ENCODE data around the gene FALEC. TPM values are rescaled to one million over a fixed set of nuclear protein-coding genes. Genes with fewer than 3 reads are reported as not detected.
"Not testable (repeated sequence)": the region's sequence is repeated elsewhere in the genome, so short reads cannot be mapped to it uniquely, and the experiment has no call there.

FALEC gene
- total RNA-seq, 1 donor from 2014 or later: not detected

DNA sequence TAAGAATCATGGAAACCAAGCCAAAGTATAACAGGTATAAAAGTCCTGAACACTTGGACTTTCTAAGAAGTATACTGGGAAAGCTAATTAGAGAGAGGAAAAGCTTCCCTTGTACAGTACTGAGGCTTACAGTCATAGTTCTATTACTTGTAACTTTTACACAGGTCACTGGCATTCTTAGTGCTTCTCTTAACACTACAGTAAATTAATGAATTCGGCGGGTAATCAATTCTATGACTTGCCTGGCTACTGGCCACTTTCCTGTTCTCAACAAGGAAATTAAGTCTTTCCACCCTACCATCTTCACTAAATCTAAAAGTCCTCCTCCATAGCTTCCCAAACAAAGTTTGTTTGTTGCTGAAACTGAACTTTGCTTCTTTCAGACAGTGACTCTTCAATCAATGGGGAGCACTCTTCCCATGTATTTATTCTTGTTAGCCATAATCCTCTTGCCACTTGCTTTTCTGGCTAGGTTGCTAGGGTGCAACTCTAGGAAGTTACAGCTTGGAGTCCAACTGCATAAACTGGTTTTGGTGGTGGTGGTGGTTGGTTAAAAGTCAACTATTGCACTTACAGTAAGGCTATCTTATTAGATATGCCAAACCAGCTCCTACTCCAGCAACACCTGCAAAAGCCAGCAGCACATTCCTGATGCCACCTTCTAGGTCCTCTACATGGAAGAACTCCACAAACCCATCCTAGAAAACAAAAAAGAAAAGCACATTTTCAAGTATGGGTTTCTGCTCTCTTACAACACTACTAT lies 61.4 kb downstream of the FALEC start:
- intact Hi-C loops (cut with DNase I): no loop called here
- ATAC-seq (ENCODE audit: poor library complexity) (no peak), DNase-seq (no peak)

DNA sequence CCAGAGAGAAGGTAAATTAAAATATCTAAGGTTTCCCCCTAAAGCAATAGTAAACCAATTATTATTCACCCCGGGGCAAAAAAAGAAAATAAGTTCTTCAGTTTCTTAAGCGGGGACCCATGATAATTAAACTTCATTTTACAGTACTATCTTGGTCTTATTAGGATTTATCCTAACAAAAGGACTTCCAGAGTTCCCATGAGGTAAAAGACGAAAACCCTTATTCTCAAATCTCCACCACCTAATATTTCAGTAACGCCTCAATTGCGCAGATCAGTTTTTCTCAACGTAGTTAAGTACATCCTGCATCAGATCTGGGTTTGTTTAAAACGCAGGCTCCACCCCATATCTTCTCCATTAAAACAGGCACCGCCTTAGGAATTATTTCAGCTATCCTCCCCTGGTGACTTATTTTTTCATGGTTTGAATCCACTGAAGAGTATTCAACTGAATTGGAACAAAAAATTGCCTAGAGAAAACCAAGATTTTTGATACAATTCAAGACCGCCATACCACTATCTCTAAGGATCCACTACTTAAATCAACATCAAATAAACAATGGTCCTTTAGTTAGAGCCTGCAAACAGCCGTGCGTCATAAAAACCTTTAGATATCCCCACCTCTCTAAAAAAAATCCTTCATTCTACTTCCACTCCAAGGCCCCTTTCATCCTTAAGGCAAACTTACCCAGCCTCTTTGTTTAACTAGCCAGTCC lies 62.2 kb downstream of the FALEC start:
- DNase-seq: no peak
- intact Hi-C loops (cut with DNase I): no loop called here
- no peak for ATAC-seq (ENCODE audit: poor library complexity)

- ATAC-seq (ENCODE audit: poor library complexity): peak; percentile 24
- DNase-seq: peak; percentile 72
- intact Hi-C loops (cut with DNase I): no loop called here
Measured at GRCh38 chr1:150578272-150579109, 62.9 kb downstream of the FALEC start.

DNA sequence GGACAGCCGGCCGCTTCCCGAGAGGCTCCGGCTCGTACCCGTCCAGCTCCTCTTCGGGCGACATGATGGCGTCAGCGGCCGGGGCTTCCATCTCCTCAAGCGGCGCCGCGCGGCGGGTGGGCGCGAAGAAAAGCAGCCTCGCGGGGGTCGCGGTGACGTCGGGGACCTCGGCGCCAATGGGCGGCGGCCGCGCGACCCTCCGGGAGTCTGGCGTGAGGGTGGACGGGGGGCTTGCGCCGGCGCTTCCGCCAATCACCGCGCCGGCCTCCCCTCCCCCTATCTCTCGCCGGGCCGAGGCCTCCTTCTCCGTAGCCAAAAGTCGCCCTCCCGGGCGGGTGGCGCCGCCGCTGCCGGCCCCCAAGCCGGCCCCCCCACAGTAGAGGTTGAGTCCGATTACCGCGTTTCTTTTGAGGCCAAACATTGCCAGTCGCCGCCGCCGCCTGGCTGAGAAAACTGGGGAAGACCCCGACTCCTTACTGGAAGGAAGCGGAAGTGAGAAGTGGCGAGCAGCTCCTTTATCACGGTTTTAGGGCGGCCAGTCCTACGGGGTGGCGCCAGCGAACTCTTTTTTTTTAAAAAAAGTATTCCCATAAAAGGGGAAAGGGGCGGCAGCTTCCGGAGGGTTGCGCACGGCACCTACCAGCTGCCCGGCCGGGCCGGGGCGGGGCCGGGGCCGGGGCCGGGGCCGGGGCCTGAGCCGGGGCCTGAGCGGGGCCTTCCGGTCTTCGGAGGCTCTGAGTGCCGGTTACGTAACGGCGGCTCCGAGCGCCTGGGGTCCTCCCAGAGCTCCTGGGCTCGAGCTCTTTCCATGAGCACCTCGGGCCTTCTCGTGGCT lies 63.8 kb downstream of the FALEC start, which contains the start of gene MCL1:
Gene MCL1 (minus strand): TSS at position 501 of the 835 bp plus-strand sequence. CDS start 80 bp downstream, at position 421.
- DNase-seq: peak; percentile 97
- intact Hi-C loops (cut with DNase I): no loop called here
- ATAC-seq (ENCODE audit: poor library complexity): peak; percentile 91

- DNase-seq: no peak
- peak; percentile 1 for ATAC-seq (ENCODE audit: poor library complexity)
- intact Hi-C loops (cut with DNase I): no loop called here
Measured at GRCh38 chr1:150579945-150580642, 64.5 kb downstream of the FALEC start.

GRCh38 chr1:150580966-150581365 lies 65.4 kb downstream of the FALEC start:
- intact Hi-C loops (cut with DNase I); ATAC-seq (ENCODE audit: poor library complexity); DNase-seq: not testable (repeated sequence)

DNA sequence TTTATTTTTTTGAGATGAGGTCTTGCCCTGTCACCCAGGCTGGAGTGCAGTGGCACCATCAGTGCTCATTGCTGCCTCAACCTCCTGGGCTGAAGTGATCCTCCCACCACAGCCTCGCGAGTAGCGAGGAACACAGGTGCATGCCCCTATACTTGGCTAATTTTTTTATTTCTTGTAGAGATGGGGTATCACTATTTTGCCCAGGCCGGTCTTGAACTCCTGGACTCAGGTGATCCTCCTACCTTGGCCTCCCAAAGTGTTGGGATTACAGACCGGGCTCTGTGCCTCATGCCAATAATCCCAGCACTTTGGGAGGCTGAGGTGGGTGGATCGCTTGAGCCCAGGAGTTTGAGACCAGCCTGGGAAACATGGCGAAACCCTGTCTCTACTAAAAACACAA lies 65.9 kb downstream of the FALEC start:
- intact Hi-C loops (cut with DNase I); DNase-seq: not testable (repeated sequence)

GRCh38 chr1:150581962-150582361 lies 66.4 kb downstream of the FALEC start:
- ATAC-seq (ENCODE audit: poor library complexity); intact Hi-C loops (cut with DNase I); DNase-seq: not testable (repeated sequence)

More for the DNA sequence above, 65.9 kb downstream of the FALEC start:
- not testable (repeated sequence) for ATAC-seq (ENCODE audit: poor library complexity)

- intact Hi-C loops (cut with DNase I): no loop called here
- DNase-seq (no peak), ATAC-seq (ENCODE audit: poor library complexity) (no peak)
Measured at GRCh38 chr1:150582371-150582770, 66.8 kb downstream of the FALEC start.

Small RNA genes within 50 kb of the gene (microRNA-seq; reads per million reads assigned to microRNA genes)
- gene MIR4257 (not detected), gene MIR6878 (not detected)

Other genes with a start within 250 kb of the FALEC start
- gene APH1A, start 246.7 kb upstream of the FALEC start, total RNA-seq: 53.6 TPM
- gene C1orf54, start 243.0 kb upstream of the FALEC start, total RNA-seq: 8.8 TPM
- gene CIART, start 233.2 kb upstream of the FALEC start, total RNA-seq: 11.8 TPM
- gene MRPS21, start 221.9 kb upstream of the FALEC start, total RNA-seq: 71.2 TPM
- 18.0 TPM for gene PRPF3, start 194.2 kb upstream of the FALEC start, total RNA-seq
- gene RPRD2, start 151.6 kb upstream of the FALEC start, total RNA-seq: 20.8 TPM
- 28.0 TPM for gene TARS2, start 28.3 kb upstream of the FALEC start, total RNA-seq
- 16.7 TPM for gene ECM1, start 7.6 kb upstream of the FALEC start, total RNA-seq
- gene ADAMTSL4, start 33.7 kb downstream of the FALEC start, total RNA-seq: 64.4 TPM
- gene MCL1, start 63.9 kb downstream of the FALEC start, total RNA-seq: 85.9 TPM
- gene ENSA, start 113.9 kb downstream of the FALEC start, total RNA-seq: 108 TPM
- 15.2 TPM for gene GOLPH3L, start 181.4 kb downstream of the FALEC start, total RNA-seq
- gene HORMAD1, start 205.1 kb downstream of the FALEC start, total RNA-seq: not detected